ENCODE data around the gene KRTAP4-4.
"Not testable (repeated sequence)": the region's sequence is repeated elsewhere in the genome, so short reads cannot be mapped to it uniquely, and the experiment has no call there.

The KRTAP4-4 gene

GRCh38 chr17:41160648-41161047 lies at the start of gene KRTAP4-4:
Gene KRTAP4-4 (minus strand): TSS chr17:41160748. CDS start chr17:41160691, 57 bp downstream.
- TF ChIP-seq GATA3 (IDR thresholded peaks at IDR 0.05; ENCODE audit: low read depth, low read length), result no peak
- TF ChIP-seq GATA2 (IDR thresholded peaks at IDR 0.05; ENCODE audit: low read depth, low read length), result no peak

GRCh38 chr17:41199421-41200078 lies 39.0 kb upstream of the KRTAP4-4 start:
- TF ChIP-seq GATA2 (IDR thresholded peaks at IDR 0.05; ENCODE audit: low read depth, low read length), result no peak
- no peak for TF ChIP-seq GATA3 (IDR thresholded peaks at IDR 0.05; ENCODE audit: low read depth, low read length)

- TF ChIP-seq GATA3 (IDR thresholded peaks at IDR 0.05; ENCODE audit: low read depth, low read length) (no peak), GATA2 (IDR thresholded peaks at IDR 0.05; ENCODE audit: low read depth, low read length) (no peak)
These were observed 35.5 kb upstream of the KRTAP4-4 start for GRCh38 chr17:41196068-41196467.

- TF ChIP-seq GATA3 (IDR thresholded peaks at IDR 0.05; ENCODE audit: low read depth, low read length), result no peak
- TF ChIP-seq GATA2 (IDR thresholded peaks at IDR 0.05; ENCODE audit: low read depth, low read length), result no peak
These were observed 29.8 kb upstream of the KRTAP4-4 start for GRCh38 chr17:41190328-41190727.

GRCh38 chr17:41189837-41190318 lies 29.3 kb upstream of the KRTAP4-4 start, which contains the start of gene KRTAP9-1:
Gene KRTAP9-1 (plus strand): TSS chr17:41189887. CDS start chr17:41189887, 0 bp downstream.
- TF ChIP-seq GATA3, GATA2 (IDR thresholded peaks at IDR 0.05; ENCODE audit: low read depth, low read length): not testable (repeated sequence)

GRCh38 chr17:41186872-41187271 lies 26.3 kb upstream of the KRTAP4-4 start:
- TF ChIP-seq GATA2 (IDR thresholded peaks at IDR 0.05; ENCODE audit: low read depth, low read length) (no peak), GATA3 (IDR thresholded peaks at IDR 0.05; ENCODE audit: low read depth, low read length) (no peak)

- no peak for TF ChIP-seq GATA3 (IDR thresholded peaks at IDR 0.05; ENCODE audit: low read depth, low read length)
- TF ChIP-seq GATA2 (IDR thresholded peaks at IDR 0.05; ENCODE audit: low read depth, low read length), result no peak
These were observed 24.5 kb upstream of the KRTAP4-4 start for GRCh38 chr17:41185001-41185400.

- TF ChIP-seq GATA2 (IDR thresholded peaks at IDR 0.05; ENCODE audit: low read depth, low read length) (no peak), GATA3 (IDR thresholded peaks at IDR 0.05; ENCODE audit: low read depth, low read length) (no peak)
These were observed 24.0 kb upstream of the KRTAP4-4 start, which contains the start of gene KRTAP4-1 for GRCh38 chr17:41184480-41184961. Gene KRTAP4-1 (minus strand): TSS chr17:41184911. CDS start chr17:41184854, 57 bp downstream.

- TF ChIP-seq GATA2 (IDR thresholded peaks at IDR 0.05; ENCODE audit: low read depth, low read length) (no peak), GATA3 (IDR thresholded peaks at IDR 0.05; ENCODE audit: low read depth, low read length) (no peak)
These were observed 18.5 kb upstream of the KRTAP4-4 start for GRCh38 chr17:41178843-41179616.

- TF ChIP-seq GATA2 (IDR thresholded peaks at IDR 0.05; ENCODE audit: low read depth, low read length) (no peak), GATA3 (IDR thresholded peaks at IDR 0.05; ENCODE audit: low read depth, low read length) (no peak)
These were observed 17.8 kb upstream of the KRTAP4-4 start for GRCh38 chr17:41178341-41178740.

- TF ChIP-seq GATA2 (IDR thresholded peaks at IDR 0.05; ENCODE audit: low read depth, low read length), result no peak
- no peak for TF ChIP-seq GATA3 (IDR thresholded peaks at IDR 0.05; ENCODE audit: low read depth, low read length)
These were observed 17.3 kb upstream of the KRTAP4-4 start, which contains the start of gene KRTAP4-2 for GRCh38 chr17:41177727-41178271. Gene KRTAP4-2 (minus strand): TSS chr17:41178221. CDS start chr17:41178164, 57 bp downstream.

GRCh38 chr17:41176744-41177387 lies 16.3 kb upstream of the KRTAP4-4 start:
- TF ChIP-seq GATA3 (IDR thresholded peaks at IDR 0.05; ENCODE audit: low read depth, low read length), result no peak
- TF ChIP-seq GATA2 (IDR thresholded peaks at IDR 0.05; ENCODE audit: low read depth, low read length), result no peak

- TF ChIP-seq GATA3 (IDR thresholded peaks at IDR 0.05; ENCODE audit: low read depth, low read length) (no peak), GATA2 (IDR thresholded peaks at IDR 0.05; ENCODE audit: low read depth, low read length) (no peak)
These were observed 11.3 kb upstream of the KRTAP4-4 start for GRCh38 chr17:41171886-41172285.

Measured in SH-SY5Y (cell line).